K562 (cell line): ENCODE measurements around the gene G6PD. TPM values are rescaled to one million over a fixed set of nuclear protein-coding genes. Genes with fewer than 3 reads are reported as not detected.

Source experiments
- ATAC-seq: fragments of 200-7000 bp; cut with Tn5 transposase; 3 replicates; pipeline ENCODE4 v1.9.1; 2020; ENCODE audit warnings: moderate library complexity
- BruUV-seq: library from RNA; stranded (reverse); fragments of 400-500 nt; replicated peaks from 2 replicates; lab custom pipeline; 2021; lab: Mats Ljungman, UMichigan
- CTCF ChIA-PET: fragments of 300-600 bp; formaldehyde crosslinking; extraction: SDS; loops from one replicate; lab custom pipeline; 2021; ENCODE audit warnings: low intra/inter-chr PET ratio; lab: Yijun Ruan, JAX
- POLR2A ChIA-PET: fragments of 300-600, 350-650 bp; sonication (Branson Sonifier 250); formaldehyde crosslinking; extraction: SDS; loops from one replicate; lab custom pipeline; 2021; ENCODE audit warnings: antibody characterized with exemption, inconsistent platforms; lab: Yijun Ruan, JAX
- DNase-seq, 4 experiments: peaks; one replicate each; pipeline versions ENCODE4 v3.0.0 to v3.0.0-alpha.2; 2011 to 2018; ENCODE audit warnings: low spot score in 3 of 4, mixed read lengths in 3 of 4; ENCODE audit errors: extremely low read depth in 1 of 4
- FAIRE-seq: peaks from 2 replicates; lab custom pipeline; 2011; peaks lifted over from hg19 to GRCh38; lab: Jason Lieb, UNC
- H2AFZ ChIP-seq: 2 replicates; pipeline ENCODE4 v1.6.0; 2011; ENCODE audit warnings: low read depth, low read length, control low read depth, inconsistent platforms
- H3K27ac ChIP-seq: fragments of 200-600 bp; 3 replicates; pipeline ENCODE4 v1.8.0; 2011; ENCODE audit warnings: low read depth, mild to moderate bottlenecking, control low read depth, inconsistent platforms, low read length, moderate library complexity, mixed read lengths; ENCODE audit errors: extremely low read depth
- H3K27me3 ChIP-seq, 2 experiments: fragments of 300-600 bp in 1 of 2; 2 replicates in 1 of 2; 3 replicates in 1 of 2; pipeline versions ENCODE4 v1.6.0 to v1.8.0; 2011; ENCODE audit warnings: inconsistent platforms in 2 of 2, low read length in 2 of 2, mild to moderate bottlenecking in 1 of 2, mixed read lengths in 1 of 2, moderate library complexity in 1 of 2; ENCODE audit not compliant: control insufficient read depth in 2 of 2, insufficient read depth in 2 of 2
- H3K36me3 ChIP-seq: fragments of 300-600 bp; 3 replicates; pipeline ENCODE4 v1.8.0; 2011; ENCODE audit warnings: mild to moderate bottlenecking, low read length, inconsistent platforms; ENCODE audit not compliant: control insufficient read depth, insufficient read depth
- H3K4me1 ChIP-seq, 2 experiments: fragments of 200-600 bp in 1 of 2; replicated peaks in 1 of 2; 2 replicates in 1 of 2; 3 replicates in 1 of 2; pipeline versions ENCODE4 v1.5.1 to v1.8.0; 2011; ENCODE audit warnings: inconsistent platforms in 2 of 2, low read length in 2 of 2, mild to moderate bottlenecking in 1 of 2, mixed read lengths in 1 of 2, moderate library complexity in 1 of 2; ENCODE audit not compliant: control insufficient read depth in 2 of 2, insufficient read depth in 2 of 2
- H3K4me2 ChIP-seq: 2 replicates; pipeline ENCODE4 v1.6.1; 2011; ENCODE audit warnings: low read length, control low read depth, inconsistent platforms, mixed read lengths; ENCODE audit not compliant: insufficient read depth
- H3K4me3 ChIP-seq: fragments of 200-600 bp; sonication (generic), shearing (Covaris generic); 2 replicates; pipeline ENCODE4 v1.5.1; 2016; ENCODE audit warnings: control low read depth, inconsistent platforms
- H3K79me2 ChIP-seq: fragments of 200-600 bp; 3 replicates; pipeline ENCODE4 v1.8.0; 2011; ENCODE audit warnings: low read length, inconsistent platforms; ENCODE audit not compliant: control insufficient read depth, insufficient read depth
- H3K9ac ChIP-seq, 2 experiments: 2 replicates each; pipeline versions ENCODE4 v1.6.0 to v1.6.1; 2011; ENCODE audit warnings: low read depth in 2 of 2, low read length in 2 of 2, control low read depth in 1 of 2, inconsistent platforms in 1 of 2, mild to moderate bottlenecking in 1 of 2, mixed read lengths in 1 of 2; ENCODE audit not compliant: insufficient read depth in 1 of 2
- H3K9me1 ChIP-seq: one replicate; pipeline ENCODE4 v1.6.0; 2011; ENCODE audit warnings: inconsistent platforms, mild to moderate bottlenecking, low read length, moderate library complexity; ENCODE audit not compliant: control insufficient read depth, insufficient read depth
- H3K9me3 ChIP-seq: replicated peaks from 2 replicates; pipeline ENCODE4 v1.5.1; 2011; ENCODE audit warnings: low read depth, low read length, inconsistent platforms; ENCODE audit not compliant: control insufficient read depth, insufficient read depth
- H4K20me1 ChIP-seq: replicated peaks from 2 replicates; pipeline ENCODE4 v1.6.1; 2011; ENCODE audit warnings: low read length, inconsistent platforms, mixed read lengths; ENCODE audit not compliant: control insufficient read depth, insufficient read depth
- CBFB ChIP-seq: sonication (generic); formaldehyde crosslinking; IDR thresholded peaks from 2 replicates; pipeline ENCODE4 v1.4.0; 2020; ENCODE audit warnings: mild to moderate bottlenecking, missing genetic modification reagents
- HMGN3 ChIP-seq: IDR thresholded peaks from 2 replicates; pipeline ENCODE4 v1.6.1; 2011; ENCODE audit warnings: borderline replicate concordance, low read depth, mild to moderate bottlenecking, mixed read lengths, low read length; ENCODE audit not compliant: insufficient read length; ENCODE audit errors: extremely low read depth
- OTX1 ChIP-seq: fragments of 450-650 bp; formaldehyde crosslinking; IDR thresholded peaks from 2 replicates; pipeline ENCODE4 v1.4.0; 2022; ENCODE audit warnings: mild to moderate bottlenecking
- RBBP5 ChIP-seq: fragments of 200-600 bp; sonication (generic); IDR thresholded peaks from 2 replicates; pipeline ENCODE4 v1.6.1; 2012; ENCODE audit warnings: borderline replicate concordance, mild to moderate bottlenecking, low read length, control low read depth, inconsistent platforms; ENCODE audit not compliant: insufficient read depth, poor library complexity, severe bottlenecking
- RFX1 ChIP-seq: fragments of 450-650 bp; IDR thresholded peaks from 2 replicates; pipeline ENCODE4 v1.6.1; 2016; ENCODE audit warnings: mild to moderate bottlenecking, moderate library complexity
- SMAD4 ChIP-seq: fragments of 250-450 bp; sonication (Bioruptor Pico); conservative IDR thresholded peaks from 2 replicates; pipeline ENCODE4 v1.8.0; 2021; ENCODE audit warnings: inconsistent platforms, mild to moderate bottlenecking, moderate library complexity
- THRA ChIP-seq: fragments of 450-650 bp; IDR thresholded peaks from 2 replicates; pipeline ENCODE4 v1.6.1; 2017; ENCODE audit warnings: mild to moderate bottlenecking, moderate library complexity
- ZNF253 ChIP-seq: fragments of 250-450 bp; sonication (Bioruptor Pico); conservative IDR thresholded peaks from 2 replicates; pipeline ENCODE4 v1.6.1; 2021; ENCODE audit warnings: mild to moderate bottlenecking
- WGBS: fragments of 100-300 bp; shearing (Covaris generic); methylation state at CpG from one replicate; pipeline ENCODE4 v1.1.6; 2016; ENCODE audit warnings: low coverage, mixed read lengths; ENCODE audit not compliant: insufficient coverage; ENCODE audit errors: missing lambda C conversion rate; 5-methylcytosine and 5-hydroxymethylcytosine counted together
- in situ Hi-C: fragments of 300-500 bp; cut with MboI; formaldehyde crosslinking; loops from 4 replicates; pipeline ENCODE4 v1.15.0; 2018; ENCODE audit warnings: inconsistent platforms, mixed read lengths
- intact Hi-C: fragments of 100-400 bp; cut with micrococcal nuclease; formaldehyde crosslinking; loops from 2 replicates; pipeline ENCODE4 v1.14.2; 2022
- polyA plus RNA-seq, 8 experiments: library from polyadenylated mRNA; depleted of rRNA in 4 of 8; stranded (reverse) in 5 of 8; unstranded in 3 of 8; fragments of >200 nt; fragmentation: Nextera tagmentation in 2 of 8; fragmentation: Illumina TruSeq in 1 of 8; extraction: Ambion mirVana in 2 of 8; extraction: Trizol in 1 of 8; gene quantifications; 2 replicates each; pipeline versions ENCODE4 v1.2.1 to v1.2.3, GENCODE V29; 2011 to 2014; ENCODE audit warnings: inconsistent platforms in 1 of 8, missing spikeins in 1 of 8
- total RNA-seq, 7 experiments: library from RNA; depleted of rRNA in 6 of 7; stranded (reverse); fragments of >200 nt in 6 of 7; fragmentation: Illumina TruSeq in 2 of 7; extraction: Trizol in 2 of 7; gene quantifications; 2 replicates each; pipeline versions ENCODE4 v1.2.1 to v1.2.3, GENCODE V29; 2011 to 2021; ENCODE audit warnings: low replicate concordance in 1 of 7
- TF ChIP-seq, protein P1 (sequence below), 2 experiments: fragments of 450-650 bp; IDR thresholded peaks; 2 replicates each; pipeline ENCODE4 v1.6.1; 2016
- TF ChIP-seq, protein P2 (sequence below): fragments of 450-650 bp; formaldehyde crosslinking; IDR thresholded peaks from 2 replicates; pipeline ENCODE4 v1.4.0; 2020; ENCODE audit warnings: mild to moderate bottlenecking, mixed read lengths
- TF ChIP-seq, protein P3 (sequence below): fragments of 450-650 bp; IDR thresholded peaks from 2 replicates; pipeline ENCODE4 v1.6.1; 2017; ENCODE audit warnings: antibody characterized with exemption, mild to moderate bottlenecking

Gene G6PD
- total and polyA plus RNA-seq, 9 of the 15 experiments (the other 6 are each of a cell fraction or from before 2014, with no cell fraction given), result 2.9 to 222 (median 66.4) TPM

DNA sequence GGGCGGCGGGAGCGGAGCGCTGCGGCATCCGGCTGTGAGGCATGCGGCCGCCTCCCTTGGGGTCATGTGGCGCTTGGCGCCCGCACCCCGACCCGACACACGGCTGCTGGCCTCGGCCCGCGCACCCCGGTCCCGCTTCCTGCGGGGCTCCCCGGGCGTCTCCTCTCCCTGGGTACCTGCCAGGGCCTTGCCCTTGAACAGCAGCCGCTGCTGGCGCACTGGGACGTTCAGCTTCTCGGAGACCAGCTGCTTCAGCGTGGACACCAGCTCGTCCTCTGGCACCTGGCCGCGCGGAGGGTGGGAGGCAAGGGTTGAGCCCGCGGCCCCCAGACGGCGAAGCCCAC, 60.6 kb downstream of the G6PD start:
- POLR2A ChIA-PET, result interaction anchor here (0.7 to 2.1 kb wide), 4 partner anchors 9 to 88 kb away, joined by 3 to 10 read pairs (median 6); partner anchors contain the start of gene RPL10
- TF ChIP-seq, protein P1, sequence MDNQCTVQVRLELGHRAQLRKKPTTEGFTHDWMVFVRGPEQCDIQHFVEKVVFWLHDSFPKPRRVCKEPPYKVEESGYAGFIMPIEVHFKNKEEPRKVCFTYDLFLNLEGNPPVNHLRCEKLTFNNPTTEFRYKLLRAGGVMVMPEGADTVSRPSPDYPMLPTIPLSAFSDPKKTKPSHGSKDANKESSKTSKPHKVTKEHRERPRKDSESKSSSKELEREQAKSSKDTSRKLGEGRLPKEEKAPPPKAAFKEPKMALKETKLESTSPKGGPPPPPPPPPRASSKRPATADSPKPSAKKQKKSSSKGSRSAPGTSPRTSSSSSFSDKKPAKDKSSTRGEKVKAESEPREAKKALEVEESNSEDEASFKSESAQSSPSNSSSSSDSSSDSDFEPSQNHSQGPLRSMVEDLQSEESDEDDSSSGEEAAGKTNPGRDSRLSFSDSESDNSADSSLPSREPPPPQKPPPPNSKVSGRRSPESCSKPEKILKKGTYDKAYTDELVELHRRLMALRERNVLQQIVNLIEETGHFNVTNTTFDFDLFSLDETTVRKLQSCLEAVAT (IDR thresholded peaks at IDR 0.05), result no peak
- TF ChIP-seq SMAD4 (CRISPR knock-in tag), result peak; percentile 45; the same call in 1 of the 2 replicates
- TF ChIP-seq OTX1 (CRISPR knock-in tag), result no peak
- no peak for TF ChIP-seq ZNF253 (CRISPR knock-in tag)
- no peak for TF ChIP-seq CBFB (CRISPR knock-in tag)
- peak; percentile 45 for TF ChIP-seq RBBP5
- no peak for TF ChIP-seq HMGN3
- TF ChIP-seq, protein P2, sequence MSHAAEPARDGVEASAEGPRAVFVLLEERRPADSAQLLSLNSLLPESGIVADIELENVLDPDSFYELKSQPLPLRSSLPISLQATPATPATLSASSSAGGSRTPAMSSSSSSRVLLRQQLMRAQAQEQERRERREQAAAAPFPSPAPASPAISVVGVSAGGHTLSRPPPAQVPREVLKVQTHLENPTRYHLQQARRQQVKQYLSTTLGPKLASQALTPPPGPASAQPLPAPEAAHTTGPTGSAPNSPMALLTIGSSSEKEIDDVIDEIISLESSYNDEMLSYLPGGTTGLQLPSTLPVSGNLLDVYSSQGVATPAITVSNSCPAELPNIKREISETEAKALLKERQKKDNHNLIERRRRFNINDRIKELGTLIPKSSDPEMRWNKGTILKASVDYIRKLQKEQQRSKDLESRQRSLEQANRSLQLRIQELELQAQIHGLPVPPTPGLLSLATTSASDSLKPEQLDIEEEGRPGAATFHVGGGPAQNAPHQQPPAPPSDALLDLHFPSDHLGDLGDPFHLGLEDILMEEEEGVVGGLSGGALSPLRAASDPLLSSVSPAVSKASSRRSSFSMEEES (CRISPR knock-in tag), result no peak
- TF ChIP-seq THRA, result no peak
- TF ChIP-seq RFX1, result no peak
- TF ChIP-seq, protein P3, sequence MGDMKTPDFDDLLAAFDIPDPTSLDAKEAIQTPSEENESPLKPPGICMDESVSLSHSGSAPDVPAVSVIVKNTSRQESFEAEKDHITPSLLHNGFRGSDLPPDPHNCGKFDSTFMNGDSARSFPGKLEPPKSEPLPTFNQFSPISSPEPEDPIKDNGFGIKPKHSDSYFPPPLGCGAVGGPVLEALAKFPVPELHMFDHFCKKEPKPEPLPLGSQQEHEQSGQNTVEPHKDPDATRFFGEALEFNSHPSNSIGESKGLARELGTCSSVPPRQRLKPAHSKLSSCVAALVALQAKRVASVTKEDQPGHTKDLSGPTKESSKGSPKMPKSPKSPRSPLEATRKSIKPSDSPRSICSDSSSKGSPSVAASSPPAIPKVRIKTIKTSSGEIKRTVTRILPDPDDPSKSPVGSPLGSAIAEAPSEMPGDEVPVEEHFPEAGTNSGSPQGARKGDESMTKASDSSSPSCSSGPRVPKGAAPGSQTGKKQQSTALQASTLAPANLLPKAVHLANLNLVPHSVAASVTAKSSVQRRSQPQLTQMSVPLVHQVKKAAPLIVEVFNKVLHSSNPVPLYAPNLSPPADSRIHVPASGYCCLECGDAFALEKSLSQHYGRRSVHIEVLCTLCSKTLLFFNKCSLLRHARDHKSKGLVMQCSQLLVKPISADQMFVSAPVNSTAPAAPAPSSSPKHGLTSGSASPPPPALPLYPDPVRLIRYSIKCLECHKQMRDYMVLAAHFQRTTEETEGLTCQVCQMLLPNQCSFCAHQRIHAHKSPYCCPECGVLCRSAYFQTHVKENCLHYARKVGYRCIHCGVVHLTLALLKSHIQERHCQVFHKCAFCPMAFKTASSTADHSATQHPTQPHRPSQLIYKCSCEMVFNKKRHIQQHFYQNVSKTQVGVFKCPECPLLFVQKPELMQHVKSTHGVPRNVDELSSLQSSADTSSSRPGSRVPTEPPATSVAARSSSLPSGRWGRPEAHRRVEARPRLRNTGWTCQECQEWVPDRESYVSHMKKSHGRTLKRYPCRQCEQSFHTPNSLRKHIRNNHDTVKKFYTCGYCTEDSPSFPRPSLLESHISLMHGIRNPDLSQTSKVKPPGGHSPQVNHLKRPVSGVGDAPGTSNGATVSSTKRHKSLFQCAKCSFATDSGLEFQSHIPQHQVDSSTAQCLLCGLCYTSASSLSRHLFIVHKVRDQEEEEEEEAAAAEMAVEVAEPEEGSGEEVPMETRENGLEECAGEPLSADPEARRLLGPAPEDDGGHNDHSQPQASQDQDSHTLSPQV, result peak; percentile 89; the same call in 1 of the 2 replicates

More for the DNA sequence above, 60.6 kb downstream of the G6PD start:
- Histone ChIP-seq H3K27me3 (no peaks in the 10 kb centered on the region), H3K79me2 (peaks cover 67% of the 10 kb centered on the region), H3K9me3 (no peaks in the 10 kb centered on the region), H3K4me3 (peak overlapping the region; percentile 83), H3K27ac (peak overlapping the region; percentile 87), H3K4me1 (peaks cover 44 to 87% of the 10 kb centered on the region in 2 experiments), H3K9ac (peak overlapping the region; percentile 84 to 97), H2AFZ (no peak overlapping the region), H3K4me2 (peak overlapping the region; percentile 91), H3K36me3 (peaks cover 50% of the 10 kb centered on the region), H3K9me1 (no peaks in the 10 kb centered on the region), H4K20me1 (peaks cover 7% of the 10 kb centered on the region; the same call in 1 of the 2 replicates)
- intact Hi-C loops (loop anchor here (5.0 kb wide), 1 partner anchor 89 kb away; the partner anchor contains the start of gene RPL10), in situ Hi-C loops (no loop called here)
- no peak for FAIRE-seq
- BruUV-seq, result no TSS peak
- peak in 2 of 4 experiments; percentile 27 to 35 for DNase-seq
- CTCF ChIA-PET, result no interaction called here
- 2% methylated on average over 17 of the region's 35 CpGs for WGBS
- peak; percentile 1; the same call in 1 of the 3 replicates for ATAC-seq
